NCI-H2171 (cell line): Measurements from ENCODE around the gene NDUFS4.
"Not testable (repeated sequence)": the region's sequence is repeated elsewhere in the genome, so short reads cannot be mapped to it uniquely, and the experiment has no call there.

Experiments
- DNase-seq: peaks from one replicate; lab custom pipeline; 2025; lab: John Stamatoyannopoulos, UW

The NDUFS4 gene

GRCh38 chr5:53667621-53668020 is 107.2 kb downstream of the NDUFS4 start:
- no peak for DNase-seq

GRCh38 chr5:53671447-53671846 is 111.0 kb downstream of the NDUFS4 start:
- DNase-seq = no peak

GRCh38 chr5:53674121-53674520 is 113.7 kb downstream of the NDUFS4 start:
- DNase-seq = no peak

- DNase-seq = no peak
These were observed 117.2 kb downstream of the NDUFS4 start for GRCh38 chr5:53677632-53678031.

GRCh38 chr5:53678981-53679660 is 118.7 kb downstream of the NDUFS4 start:
- DNase-seq = no peak

- no peak for DNase-seq
These were observed 120.6 kb downstream of the NDUFS4 start for GRCh38 chr5:53681079-53681478.

GRCh38 chr5:53691014-53691413 is 130.6 kb downstream of the NDUFS4 start:
- DNase-seq = no peak

GRCh38 chr5:53694520-53695022 is 134.1 kb downstream of the NDUFS4 start:
- DNase-seq = no peak

- DNase-seq = not testable (repeated sequence)
These were observed 150.0 kb downstream of the NDUFS4 start for GRCh38 chr5:53710405-53710804.

- no peak for DNase-seq
These were observed 151.9 kb downstream of the NDUFS4 start for GRCh38 chr5:53712327-53712726.

GRCh38 chr5:53713978-53714666 is 153.7 kb downstream of the NDUFS4 start:
- no peak for DNase-seq

- DNase-seq = no peak
These were observed 154.2 kb downstream of the NDUFS4 start for GRCh38 chr5:53714667-53715010.

GRCh38 chr5:53726121-53726520 is 165.7 kb downstream of the NDUFS4 start:
- DNase-seq = no peak

GRCh38 chr5:53730943-53731342 is 170.5 kb downstream of the NDUFS4 start:
- no peak for DNase-seq
